ENCODE results near the gene CD300LF.

DNA sequence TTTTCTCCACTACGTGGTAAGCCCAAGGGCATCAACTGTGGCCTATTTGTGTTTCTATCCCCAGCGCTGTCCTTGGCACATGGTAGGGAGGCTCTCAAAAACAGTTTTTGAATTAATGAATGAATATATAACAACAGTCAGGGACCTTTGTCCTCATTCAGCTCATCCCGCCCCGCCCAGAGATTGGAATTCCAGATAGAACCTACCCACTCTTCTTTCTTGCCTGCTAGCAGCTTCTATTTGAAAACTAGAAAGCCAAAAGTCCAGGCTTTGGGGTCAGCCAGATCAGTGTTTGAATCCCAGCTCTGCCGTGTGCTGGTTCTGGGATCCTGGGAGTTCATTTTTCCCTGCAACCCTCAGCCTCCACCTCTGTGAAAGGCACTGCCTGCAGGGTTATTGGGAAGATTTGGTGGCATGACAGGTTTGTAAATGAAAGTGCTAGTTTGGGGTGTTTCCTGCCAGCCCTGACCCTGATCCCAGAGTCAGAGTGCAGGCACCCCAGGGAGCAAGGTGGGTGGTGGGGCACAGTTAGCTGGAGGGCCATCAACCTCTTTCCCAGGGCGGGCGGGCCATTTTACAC, 40.2 kb upstream of the CD300LF start:
- TF ChIP-seq, protein P1, sequence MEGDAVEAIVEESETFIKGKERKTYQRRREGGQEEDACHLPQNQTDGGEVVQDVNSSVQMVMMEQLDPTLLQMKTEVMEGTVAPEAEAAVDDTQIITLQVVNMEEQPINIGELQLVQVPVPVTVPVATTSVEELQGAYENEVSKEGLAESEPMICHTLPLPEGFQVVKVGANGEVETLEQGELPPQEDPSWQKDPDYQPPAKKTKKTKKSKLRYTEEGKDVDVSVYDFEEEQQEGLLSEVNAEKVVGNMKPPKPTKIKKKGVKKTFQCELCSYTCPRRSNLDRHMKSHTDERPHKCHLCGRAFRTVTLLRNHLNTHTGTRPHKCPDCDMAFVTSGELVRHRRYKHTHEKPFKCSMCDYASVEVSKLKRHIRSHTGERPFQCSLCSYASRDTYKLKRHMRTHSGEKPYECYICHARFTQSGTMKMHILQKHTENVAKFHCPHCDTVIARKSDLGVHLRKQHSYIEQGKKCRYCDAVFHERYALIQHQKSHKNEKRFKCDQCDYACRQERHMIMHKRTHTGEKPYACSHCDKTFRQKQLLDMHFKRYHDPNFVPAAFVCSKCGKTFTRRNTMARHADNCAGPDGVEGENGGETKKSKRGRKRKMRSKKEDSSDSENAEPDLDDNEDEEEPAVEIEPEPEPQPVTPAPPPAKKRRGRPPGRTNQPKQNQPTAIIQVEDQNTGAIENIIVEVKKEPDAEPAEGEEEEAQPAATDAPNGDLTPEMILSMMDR (IDR thresholded peaks at IDR 0.05), result no peak
- TF ChIP-seq, protein P2, sequence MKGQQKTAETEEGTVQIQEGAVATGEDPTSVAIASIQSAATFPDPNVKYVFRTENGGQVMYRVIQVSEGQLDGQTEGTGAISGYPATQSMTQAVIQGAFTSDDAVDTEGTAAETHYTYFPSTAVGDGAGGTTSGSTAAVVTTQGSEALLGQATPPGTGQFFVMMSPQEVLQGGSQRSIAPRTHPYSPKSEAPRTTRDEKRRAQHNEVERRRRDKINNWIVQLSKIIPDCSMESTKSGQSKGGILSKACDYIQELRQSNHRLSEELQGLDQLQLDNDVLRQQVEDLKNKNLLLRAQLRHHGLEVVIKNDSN (CRISPR knock-in tag; IDR thresholded peaks at IDR 0.05), result no peak
- TF ChIP-seq PRDM15 (CRISPR knock-in tag; IDR thresholded peaks at IDR 0.05) (no peak), ZNF121 (CRISPR knock-in tag; IDR thresholded peaks at IDR 0.05) (no peak), E2F4 (CRISPR knock-in tag; IDR thresholded peaks at IDR 0.05; ENCODE audit: borderline replicate concordance, low read depth) (no peak)
